GM21786 (cell line): Measurements from ENCODE around the gene CLDN3.
"Not testable (repeated sequence)": the region's sequence is repeated elsewhere in the genome, so short reads cannot be mapped to it uniquely, and the experiment has no call there.

Experiments used
- ATAC-seq: cut with Tn5 transposase; IDR thresholded peaks from one replicate; pipeline ENCODE4 v1.9.1; 2021; ENCODE audit not compliant: unreplicated experiment

CLDN3 gene, protein sequence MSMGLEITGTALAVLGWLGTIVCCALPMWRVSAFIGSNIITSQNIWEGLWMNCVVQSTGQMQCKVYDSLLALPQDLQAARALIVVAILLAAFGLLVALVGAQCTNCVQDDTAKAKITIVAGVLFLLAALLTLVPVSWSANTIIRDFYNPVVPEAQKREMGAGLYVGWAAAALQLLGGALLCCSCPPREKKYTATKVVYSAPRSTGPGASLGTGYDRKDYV

DNA sequence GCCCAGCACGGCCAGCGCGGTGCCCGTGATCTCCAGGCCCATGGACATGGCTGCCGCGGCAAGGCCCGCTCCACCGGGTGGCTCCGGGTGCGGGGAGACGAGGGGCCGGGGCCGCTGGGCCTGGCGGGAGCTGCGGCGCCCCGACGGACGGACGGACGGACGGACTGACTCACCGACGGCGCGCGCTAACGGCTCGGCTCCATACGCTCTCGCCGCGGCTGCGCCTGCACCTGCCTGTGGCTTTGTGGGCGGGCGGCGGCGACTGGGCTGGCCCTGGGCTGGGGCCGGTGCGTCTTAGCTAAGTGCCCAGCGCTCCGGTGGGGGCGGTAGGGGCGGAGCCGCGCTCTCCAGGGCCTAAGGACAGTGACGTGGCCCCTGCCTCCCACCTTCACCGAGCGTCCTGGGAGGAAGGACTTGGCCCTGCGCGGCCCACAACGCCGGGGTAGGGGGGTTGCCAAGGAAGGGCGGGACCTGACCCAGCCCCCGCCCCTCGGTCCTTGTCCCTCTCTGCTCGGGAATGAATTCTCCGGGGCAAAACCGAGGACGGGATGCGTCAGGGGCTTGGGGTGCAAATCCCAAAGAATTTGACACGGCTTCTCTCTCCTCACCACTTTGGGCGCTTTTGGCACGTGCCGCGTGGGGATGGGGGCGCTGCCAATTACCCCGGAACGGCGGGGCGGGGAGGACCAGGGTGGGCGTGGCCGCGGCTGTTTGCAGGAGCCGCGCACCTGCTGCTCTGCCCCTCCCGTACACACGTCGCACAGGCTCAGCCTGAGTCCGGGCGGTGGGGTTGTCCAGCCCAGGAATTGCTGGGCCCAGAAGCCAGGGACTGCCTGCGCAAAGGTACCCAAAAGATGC lies at the start of gene CLDN3:
CLDN3 (minus strand) TSS at position 269 of the 858 bp plus-strand sequence; CDS start at position 48, 221 bp downstream.
- no peak for ATAC-seq

DNA sequence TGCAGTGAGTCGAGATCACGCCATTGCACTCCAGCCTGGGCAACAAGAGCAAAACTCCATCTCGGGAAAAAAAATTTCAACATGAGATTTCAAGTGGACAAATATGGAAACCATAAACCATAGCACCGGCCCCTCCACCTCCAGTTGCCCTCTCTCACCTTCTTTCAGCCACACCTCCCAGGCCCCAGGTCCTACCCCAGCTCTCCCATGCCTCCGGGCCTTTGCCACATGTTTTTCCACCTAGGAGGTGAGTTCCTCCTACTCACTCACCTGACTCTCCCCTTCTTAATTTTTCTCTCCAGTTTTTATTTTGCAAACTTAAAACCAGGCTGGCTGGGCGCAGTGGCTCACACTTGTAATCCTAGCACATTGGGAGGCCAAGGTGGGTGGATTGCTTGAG lies 47.1 kb upstream of the CLDN3 start:
- ATAC-seq = no peak

DNA sequence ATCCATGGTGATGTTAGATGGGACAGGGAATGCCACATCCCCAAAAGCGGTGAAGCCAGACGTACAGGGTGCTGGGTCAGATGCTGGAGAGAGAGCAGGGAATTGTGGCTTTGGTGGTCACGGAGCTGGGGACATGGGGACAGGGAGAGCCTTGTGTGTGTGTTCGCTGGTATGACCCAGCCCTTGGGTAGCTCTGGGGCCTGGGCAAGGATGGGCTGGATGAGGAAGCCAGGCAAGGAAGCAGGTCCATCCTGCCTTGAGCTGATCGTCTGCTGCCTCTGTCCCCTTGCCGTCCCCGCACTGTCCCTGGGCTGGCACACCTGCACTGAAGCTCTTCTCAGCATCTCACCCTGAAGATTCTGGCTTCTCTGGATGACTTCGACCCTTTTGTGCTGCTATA lies 45.4 kb upstream of the CLDN3 start:
- ATAC-seq = no peak

DNA sequence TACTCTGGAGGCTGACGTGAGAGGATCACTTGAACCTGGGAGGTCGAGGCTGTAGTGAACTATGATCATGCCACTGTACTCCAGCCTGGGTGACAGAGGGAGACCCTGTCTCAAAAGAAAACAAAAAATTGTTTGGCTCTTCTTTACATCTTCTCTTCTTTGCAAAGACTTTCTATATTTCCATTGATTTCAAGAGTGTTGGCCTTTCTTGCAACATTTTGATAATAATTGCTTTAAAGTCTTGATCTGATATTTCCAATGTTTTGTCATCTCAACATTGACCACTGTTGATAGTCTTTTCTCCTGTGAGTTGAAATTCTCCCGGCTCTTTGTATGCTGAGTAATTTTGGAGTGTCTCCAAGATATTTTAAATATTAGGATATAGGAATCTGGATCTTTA lies 42.9 kb upstream of the CLDN3 start:
- ATAC-seq = no peak

DNA sequence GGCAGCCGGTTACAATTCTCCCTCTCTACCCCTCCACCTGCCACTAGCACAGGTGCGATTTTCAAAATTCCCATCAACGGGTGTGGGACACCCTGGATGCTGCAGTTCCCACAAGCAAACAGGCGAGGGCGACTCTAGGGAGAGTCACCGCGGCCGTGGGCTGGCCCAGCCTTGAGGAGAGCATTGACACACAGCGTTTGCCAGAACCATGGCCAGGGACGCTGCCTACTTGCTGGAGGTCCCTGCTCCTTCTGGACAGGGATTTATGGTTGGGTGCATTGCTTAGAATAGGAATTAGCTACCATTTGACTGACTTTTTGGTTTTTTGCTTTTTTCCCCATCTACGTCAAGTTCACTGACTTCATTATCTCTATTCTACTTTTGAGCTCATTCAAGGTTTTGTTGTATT lies 41.7 kb upstream of the CLDN3 start:
- ATAC-seq = no peak

DNA sequence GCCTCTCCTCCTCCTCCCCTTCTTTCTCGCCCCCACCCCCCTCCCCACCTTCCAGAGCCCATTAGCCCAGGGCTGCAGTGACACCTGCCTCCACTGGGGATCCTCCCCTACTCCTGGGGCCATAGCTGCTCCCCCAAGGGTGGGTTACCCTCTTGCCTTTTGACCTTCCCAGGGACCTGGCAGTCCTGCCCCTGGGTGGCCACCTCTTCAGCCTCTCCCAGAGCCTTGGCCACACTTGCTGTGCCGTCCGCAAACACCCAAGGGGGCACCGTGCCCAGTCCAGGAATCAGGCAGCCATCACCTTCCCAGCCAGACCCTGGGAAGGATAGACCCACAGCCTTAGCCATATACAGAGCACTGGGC lies 40.9 kb upstream of the CLDN3 start:
- ATAC-seq = no peak

DNA sequence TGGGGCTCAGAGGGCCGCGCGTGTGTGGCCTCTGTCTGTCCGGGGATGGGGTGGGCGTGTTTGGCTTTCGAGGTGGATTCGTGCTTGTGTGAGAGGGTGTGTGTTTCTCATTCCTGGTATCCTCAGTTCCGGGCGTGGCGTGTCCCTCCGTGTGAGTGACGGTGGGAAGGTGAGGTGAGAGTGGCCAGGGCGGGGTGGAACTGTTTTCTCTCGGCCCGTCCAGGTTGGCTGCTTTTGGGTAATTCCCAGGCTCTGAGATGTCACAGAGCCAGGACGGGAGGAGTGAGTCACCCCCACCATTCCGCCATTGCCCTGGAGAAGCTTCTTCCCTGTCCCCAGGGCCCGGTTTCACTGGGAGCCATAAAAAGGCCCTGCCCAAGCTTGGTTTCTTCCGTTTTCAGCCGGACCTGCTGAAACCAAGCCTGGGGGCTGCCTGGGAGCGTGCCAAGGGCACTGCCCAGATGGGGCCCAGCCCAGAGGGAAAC lies 39.4 kb upstream of the CLDN3 start:
- ATAC-seq = no peak

DNA sequence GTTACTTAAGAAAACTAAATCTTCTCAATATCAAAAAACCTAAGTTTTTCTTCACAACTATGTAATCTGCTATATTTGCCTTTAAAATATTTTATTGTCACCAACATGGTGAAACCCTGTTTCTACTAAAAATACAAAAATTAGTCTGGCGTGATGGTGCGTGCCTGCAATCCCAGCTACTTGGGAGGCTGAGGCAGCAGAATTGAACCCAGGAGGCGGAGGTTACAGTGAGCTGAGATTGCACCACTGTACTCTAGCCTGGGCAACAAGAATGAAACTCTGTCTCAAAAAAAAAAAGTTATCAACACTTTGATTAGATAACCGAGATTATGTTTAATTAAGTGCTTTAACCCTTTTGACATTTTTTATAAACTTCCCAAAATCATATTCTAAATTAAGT lies 32.4 kb upstream of the CLDN3 start:
- ATAC-seq = no peak

DNA sequence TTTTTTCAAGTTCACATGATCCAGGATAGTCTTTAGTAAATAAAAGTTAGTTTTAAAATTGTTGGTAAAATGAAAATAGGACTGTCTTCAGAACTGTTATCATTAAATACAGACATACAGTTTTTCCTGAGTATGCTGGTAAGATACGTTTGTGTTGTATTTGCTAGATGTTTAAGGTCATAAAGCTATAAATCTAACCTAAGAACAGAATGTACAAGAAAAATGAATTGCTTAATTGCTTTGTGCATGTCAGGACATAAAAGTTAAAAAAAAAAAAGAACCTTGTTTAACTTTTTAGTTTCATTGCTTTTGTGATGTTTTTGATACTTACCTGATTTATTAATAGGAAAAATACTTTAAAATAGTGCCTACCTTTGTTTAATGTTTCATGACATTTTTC lies 31.5 kb upstream of the CLDN3 start:
- ATAC-seq = no peak

DNA sequence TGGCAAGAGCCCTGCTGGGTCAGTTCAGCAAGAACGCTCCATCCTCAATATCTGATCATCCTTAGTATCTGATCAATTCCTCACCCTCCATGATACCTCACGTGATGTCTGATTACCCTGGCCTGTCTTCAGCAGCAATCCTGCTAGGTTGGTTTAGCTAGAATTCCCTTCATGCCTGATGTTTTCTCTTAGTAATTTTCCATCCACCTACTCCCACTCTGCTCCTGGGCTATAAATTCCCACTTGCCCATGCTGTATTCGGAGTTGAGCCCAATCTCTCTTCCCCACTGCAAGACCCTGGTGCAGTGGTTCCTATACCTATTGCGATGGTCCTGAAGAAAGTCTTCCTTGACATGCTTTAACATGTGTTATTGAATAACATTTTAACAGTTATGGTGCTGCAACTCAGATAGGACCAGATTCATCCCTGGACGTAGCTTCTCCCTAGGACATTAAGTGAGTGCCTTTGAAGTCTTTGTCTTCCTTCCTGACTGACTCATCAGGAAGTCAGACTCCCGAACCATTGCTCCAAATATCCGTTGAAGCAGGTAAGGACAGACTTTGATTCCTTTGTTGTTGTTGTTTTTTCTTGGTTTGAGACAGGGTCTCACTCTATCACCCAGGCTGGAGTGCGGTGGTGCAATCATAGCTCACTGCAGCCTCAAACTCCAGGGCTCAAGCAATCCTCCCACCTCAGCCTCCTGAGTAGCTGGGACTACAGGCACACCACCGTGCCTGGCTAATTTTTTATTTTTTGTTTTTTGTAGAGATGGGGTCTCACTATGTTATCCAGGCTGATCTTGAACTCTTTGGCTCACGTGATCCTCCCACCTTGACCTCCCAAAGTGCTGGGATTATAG lies 29.4 kb upstream of the CLDN3 start:
- ATAC-seq = no peak

DNA sequence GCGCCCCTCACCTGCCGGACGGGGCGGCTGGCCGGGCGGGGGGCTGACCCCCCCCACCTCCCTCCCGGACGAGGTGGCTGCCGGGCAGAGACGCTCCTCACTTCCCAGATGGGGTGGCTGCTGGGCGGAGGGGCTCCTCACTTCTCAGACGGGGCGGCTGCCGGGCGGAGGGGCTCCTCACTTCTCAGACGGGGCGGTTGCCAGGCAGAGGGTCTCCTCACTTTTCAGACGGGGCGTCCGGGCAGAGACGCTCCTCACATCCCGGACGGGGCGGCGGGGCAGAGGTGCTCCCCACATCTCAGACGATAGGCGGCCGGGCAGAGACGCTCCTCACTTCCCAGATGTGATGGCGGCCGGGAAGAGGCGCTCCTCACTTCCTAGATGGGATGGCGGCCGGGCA lies 27.1 kb upstream of the CLDN3 start:
- ATAC-seq = not testable (repeated sequence)

DNA sequence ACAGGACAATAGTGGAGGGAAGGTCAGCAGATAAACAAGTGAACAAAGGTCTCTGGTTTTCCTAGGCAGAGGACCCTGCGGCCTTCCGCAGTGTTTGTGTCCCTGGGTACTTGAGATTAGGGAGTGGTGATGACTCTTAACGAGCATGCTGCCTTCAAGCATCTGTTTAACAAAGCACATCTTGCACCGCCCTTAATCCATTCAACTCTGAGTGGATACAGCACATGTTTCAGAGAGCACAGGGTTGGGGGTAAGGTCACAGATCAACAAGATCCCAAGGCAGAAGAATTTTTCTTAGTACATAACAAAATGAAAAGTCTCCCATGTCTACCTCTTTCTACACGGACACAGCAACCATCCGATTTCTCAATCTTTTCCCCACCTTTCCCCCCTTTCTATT lies 26.6 kb upstream of the CLDN3 start:
- ATAC-seq = not testable (repeated sequence)

DNA sequence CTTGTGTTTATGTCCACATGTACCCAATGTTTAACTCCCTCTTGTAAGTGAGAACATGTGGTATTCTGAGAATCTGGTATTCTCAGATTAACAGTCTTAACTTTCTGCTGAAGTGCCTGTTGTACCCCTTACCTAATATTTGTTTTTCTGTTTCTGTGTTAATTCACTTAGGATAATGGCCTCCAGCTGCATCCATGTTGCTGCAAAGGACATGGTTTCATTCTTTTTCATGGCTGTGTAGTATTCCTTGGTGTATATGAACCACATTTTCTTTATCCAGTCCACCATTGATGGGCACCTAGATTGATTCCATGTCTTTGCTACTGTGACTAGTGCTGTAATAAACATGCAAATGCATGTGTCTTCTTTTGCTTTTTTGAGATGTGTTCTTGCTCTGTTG lies 25.1 kb upstream of the CLDN3 start:
- not testable (repeated sequence) for ATAC-seq

DNA sequence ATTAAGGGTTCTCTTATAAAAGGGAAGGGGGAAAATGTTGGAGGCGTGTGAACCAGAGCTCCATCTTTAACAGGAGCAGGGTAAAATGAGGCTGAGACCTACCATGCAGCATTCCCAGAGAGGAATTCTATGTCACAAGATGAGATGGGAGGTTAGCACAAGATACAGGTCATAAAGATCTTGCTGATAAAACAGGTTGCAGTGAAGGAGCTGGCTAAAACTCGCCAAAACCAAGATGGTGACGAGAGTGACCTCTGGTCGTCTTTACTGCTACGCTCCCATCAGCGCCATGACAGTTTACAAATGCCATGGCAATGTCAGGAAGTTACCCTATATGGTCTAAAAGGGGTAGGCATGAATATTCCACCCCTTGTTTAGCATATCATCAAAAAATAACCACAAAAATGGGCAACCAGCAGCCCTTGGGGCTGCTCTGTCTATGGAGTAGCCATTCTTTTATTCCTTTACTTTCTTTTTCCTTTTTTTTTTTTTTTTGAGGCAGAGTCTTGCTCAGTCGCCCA lies 21.2 kb upstream of the CLDN3 start:
- ATAC-seq = not testable (repeated sequence)

DNA sequence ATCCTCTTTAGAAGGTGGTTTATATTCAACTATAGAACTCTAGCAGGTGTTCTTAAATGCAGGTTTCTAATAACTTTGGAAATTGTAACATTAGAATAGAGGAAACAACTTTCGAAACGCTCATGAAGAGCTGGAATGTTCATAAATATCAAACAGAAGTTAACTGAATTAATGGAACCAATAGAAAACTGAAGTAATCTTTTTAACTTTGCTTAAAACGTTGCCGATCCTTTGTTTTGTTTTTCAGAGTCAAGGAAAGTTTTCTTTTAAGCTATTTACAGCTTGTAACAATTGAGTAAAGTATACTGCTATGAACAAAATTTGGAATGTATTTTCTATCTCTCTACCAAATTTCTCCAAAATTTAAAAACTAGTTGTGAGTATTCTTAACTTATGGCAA lies 19.0 kb upstream of the CLDN3 start:
- no peak for ATAC-seq

DNA sequence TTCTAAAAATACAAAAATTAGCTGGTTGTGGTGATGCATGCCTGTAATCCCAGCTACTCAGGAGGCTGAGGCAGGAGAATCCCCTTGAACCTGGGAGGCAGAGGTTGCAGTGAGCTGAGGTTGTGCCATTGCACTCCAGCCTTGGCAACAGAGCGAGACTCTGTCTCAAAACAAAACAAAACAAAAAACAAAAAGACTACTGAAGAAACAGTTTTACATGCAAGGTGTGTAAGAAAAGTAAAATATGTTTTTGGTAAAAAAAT lies 17.6 kb upstream of the CLDN3 start:
- ATAC-seq = not testable (repeated sequence)

DNA sequence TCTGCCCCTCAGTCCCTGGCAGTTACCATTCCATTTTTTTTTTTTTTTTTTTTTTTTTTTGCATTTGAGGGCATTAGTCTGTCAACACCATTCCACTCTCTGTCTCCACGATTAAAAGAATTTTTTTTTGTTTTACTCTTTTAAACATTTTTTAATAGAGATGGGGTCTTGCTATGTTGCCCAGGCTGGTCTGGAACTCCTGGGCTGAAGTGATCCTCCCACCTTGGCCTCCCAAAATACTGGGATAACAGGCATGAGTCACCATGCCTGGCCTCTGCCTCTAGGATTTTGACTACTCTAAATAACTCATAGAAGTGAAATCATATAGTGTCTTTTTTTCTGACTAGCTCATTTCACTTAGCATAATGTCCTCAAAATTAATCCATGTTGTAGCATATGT lies 16.5 kb upstream of the CLDN3 start:
- no peak for ATAC-seq

DNA sequence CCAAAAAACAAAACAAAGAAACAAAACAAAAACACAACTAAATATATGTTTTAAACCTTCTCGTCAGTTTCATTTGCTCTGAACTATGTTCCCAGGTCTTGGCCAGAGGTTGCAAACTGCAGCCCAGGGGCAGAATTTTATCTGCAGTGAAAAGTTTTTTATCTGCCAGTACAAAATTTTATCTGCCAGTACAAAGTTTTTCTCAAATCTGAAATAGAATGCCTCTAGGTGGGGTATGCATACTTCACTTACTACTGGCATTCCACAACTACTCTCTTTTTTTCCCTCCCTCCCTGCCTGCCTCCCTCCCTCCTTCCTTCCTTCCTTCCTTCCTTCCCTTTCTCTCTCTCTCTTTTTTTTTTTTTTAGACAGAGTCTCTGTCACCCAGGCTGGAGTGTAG lies 9.4 kb upstream of the CLDN3 start:
- ATAC-seq = no peak

DNA sequence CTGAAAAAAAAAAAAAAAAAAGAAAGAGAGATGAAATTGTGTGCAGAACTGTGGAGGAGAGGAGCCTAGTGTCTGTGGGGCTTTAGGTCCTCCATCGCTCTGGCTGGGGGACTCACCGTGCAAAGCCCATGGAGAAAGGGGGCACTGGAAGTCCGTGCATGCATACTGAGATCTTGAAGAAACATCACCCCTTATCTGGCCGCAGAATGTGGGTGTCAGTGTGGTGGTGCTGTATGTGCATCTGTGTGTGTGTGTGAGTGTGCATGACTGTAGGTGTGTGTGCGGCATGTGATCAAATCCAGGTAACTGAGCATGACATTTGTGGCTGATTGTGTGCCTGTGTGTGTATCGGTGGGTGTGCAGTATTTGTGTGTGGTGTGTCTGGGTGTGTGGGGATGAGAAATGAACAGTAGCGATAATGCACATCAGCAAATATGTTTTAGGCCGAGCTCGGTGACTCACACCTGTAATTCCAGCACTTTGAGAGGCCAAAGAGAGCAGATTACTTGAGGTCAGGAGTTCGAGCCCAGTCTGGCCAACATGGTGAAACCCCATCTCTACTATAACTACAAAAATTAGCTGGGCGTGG lies 8.8 kb upstream of the CLDN3 start:
- no peak for ATAC-seq

DNA sequence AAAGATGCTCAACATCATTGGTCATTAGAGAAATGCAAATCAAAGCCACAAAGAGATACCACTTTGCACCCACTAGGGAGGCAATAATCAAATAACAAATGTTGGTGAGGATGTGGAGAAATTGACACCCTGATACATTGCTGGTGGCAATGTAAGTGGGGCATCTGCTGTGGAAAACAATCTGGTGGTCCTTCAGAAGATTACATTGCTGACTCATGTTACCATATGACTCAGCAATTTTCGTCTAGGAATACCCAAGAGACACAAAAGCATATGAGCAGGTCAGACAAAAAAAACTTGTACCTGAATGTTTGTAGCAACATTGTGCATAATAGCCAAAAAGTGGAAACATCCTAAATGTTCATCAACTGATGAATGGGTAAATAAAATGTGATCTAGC lies 4.9 kb upstream of the CLDN3 start:
- ATAC-seq = no peak
